ENCODE data around the gene FAM107B.

DNA sequence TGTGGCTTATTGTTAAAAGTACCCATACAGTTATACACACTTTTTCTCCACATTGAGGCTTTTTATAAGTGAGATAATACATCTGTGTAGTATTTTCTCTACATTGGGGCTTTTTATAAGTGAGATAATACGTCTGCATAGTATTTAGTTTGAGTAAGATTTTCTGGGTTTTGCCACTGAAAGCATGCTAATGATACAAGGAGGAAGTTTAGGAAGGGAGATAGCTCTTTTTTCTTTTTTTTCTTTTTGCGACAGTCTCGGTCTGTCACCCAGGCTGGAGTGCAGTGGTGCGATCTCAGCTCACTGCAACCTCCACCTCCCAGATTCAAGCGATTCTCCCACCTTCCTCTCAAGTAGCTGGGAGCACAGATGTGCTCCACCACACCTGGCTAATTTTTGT is 13.3 kb downstream of the FAM107B start:
- no peak for TF ChIP-seq POLR2A (IDR thresholded peaks at IDR 0.05)
- TF ChIP-seq, protein P1, sequence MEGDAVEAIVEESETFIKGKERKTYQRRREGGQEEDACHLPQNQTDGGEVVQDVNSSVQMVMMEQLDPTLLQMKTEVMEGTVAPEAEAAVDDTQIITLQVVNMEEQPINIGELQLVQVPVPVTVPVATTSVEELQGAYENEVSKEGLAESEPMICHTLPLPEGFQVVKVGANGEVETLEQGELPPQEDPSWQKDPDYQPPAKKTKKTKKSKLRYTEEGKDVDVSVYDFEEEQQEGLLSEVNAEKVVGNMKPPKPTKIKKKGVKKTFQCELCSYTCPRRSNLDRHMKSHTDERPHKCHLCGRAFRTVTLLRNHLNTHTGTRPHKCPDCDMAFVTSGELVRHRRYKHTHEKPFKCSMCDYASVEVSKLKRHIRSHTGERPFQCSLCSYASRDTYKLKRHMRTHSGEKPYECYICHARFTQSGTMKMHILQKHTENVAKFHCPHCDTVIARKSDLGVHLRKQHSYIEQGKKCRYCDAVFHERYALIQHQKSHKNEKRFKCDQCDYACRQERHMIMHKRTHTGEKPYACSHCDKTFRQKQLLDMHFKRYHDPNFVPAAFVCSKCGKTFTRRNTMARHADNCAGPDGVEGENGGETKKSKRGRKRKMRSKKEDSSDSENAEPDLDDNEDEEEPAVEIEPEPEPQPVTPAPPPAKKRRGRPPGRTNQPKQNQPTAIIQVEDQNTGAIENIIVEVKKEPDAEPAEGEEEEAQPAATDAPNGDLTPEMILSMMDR (IDR thresholded peaks at IDR 0.05) = no peak

Measured in adrenal gland (tissue), 5 donors.